HG02870 (cell line): ENCODE results near the gene DOCK8.

ENCODE experiments used
- ATAC-seq: cut with Tn5 transposase; IDR thresholded peaks from one replicate; pipeline ENCODE4 v1.9.1; 2021; ENCODE audit warnings: mild to moderate bottlenecking, moderate library complexity; ENCODE audit not compliant: unreplicated experiment

The DOCK8 gene

DNA sequence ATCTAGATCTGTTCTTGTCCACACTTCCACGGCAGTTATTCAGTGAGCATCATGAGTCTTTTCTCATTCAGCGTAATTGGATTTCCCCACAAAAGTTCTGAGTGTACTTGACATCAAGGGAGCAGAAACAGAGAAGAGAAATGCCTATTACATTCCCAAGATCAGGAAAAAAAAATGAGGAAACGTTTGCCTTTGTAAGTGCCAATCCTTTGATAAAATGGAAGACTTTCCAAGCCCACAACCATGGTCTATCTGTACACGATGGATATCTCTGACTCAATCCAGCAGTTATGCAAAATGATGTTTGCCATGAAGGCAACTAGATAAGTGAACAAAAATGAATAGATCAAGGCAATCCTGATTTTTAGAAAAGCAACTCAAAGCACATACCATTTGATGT, 235.9 kb downstream of the DOCK8 start:
- no peak for ATAC-seq

DNA sequence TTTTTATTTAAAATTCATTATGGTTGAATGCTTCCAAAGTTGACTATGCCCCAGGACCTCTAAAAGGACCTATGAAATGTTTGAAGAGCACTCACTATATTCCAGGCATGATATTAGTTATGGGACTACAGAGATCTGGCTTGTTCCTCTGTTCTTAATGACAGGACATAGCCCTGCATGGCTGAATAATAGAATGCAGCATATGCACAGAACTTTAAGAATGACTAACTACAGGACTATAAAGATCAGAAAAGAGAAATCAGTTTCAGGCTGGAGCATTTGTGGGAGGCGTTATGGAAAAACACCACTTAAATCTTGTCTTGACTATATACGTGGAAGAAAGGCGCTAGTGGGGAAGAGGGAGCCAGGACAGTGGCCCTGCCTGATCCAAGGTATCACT, 239.2 kb downstream of the DOCK8 start:
- no peak for ATAC-seq

DNA sequence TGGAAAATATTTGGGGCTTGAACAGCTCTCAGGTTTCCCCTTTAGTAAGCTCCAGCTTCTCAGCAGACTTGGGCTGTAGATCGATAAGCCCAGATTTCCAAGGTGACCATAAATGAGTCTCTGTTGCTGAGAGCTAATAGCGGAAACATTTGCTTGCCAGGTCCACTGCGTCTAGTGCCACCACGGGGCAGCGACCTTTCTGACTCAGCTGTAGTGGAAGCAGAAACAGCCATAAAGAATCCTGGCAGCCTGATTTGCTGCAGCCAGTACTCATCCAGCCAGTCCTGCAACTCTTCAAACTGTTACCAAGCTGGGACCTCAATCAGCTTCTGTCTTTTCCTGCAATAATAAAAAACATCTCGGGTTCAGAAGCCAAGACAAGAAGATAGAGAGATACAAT, 241.7 kb downstream of the DOCK8 start:
- no peak for ATAC-seq

DNA sequence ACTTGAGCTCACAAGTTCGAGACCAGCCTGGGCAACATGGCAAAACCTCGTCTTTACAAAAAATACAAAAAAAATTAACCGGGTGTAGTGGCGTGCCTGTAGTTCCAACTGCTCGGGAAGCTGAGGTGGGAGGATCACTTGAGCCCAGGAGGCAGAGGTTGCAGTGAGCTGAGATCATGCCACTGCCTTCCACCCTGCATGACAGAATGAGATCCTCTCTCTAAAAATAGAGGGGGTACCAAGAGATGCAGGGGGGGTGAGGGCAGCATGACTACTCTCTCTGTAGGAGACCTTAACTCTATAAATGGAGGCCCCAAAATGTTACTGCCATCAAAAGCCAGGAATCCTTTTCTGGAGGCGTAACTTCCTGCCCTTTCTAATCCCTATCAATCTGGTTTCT, 243.9 kb downstream of the DOCK8 start:
- ATAC-seq: no peak

DNA sequence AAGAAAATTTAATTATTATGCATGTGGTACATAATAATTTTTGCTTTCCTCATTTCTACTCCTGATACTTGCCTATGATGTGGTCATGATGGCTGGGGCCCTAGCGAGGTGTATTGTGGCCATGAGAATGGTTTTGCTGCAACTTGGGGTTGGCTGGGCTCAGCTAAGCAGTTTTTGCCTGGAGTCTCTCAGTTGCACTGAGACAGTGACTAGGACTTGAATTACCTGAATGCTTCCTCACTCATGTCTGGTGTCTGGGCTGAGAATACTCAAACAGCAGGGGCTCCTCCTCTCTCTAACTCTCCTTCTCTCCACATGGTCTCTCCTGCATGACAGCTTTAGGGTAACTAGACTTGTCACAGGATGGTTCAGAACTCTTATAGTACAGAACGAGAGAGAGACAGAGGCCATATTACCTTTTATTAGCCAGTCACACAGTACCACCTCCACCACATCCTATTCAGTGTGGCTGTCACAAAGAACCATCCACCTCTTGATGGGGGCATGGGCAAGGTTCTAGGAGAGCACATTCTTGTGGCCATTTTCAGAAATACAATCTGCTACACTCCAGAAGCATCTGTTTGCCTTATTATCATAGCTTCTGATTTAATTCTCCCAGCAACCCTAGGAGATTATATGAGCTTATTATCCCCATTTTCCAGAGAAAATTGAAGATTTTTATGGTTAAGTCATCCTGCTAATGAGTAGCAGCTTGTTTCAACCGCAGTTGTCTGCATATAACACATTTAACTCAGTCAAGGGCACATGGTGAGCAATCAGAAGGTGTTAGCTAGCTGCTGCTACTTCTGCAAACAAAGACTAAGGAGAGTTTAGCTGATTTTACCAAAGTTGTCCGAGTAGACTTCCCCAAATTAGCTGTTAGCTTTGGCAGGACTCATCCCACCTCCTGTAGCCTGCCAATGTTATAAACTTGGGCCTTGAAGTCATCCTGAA, 245.1 kb downstream of the DOCK8 start:
- ATAC-seq: no peak

DNA sequence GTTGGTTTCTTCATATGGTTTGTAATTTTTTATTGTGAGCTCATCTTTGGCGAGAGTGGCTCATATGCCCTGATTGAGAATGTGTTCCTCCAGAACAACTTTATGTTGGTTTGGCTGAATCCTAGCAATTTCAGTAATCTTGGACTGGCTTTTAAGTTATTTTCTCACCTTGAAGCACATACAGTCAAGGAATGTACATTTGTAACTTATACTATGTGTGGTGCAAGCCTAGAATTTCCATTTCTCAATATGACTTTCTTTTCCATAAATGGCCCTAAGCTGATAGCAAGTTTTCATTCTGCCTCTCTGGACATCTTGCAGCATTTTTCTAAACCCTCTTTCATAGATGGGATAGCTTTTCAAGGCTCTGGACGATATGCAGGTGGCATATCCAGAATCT, 247.5 kb downstream of the DOCK8 start:
- ATAC-seq: no peak

DNA sequence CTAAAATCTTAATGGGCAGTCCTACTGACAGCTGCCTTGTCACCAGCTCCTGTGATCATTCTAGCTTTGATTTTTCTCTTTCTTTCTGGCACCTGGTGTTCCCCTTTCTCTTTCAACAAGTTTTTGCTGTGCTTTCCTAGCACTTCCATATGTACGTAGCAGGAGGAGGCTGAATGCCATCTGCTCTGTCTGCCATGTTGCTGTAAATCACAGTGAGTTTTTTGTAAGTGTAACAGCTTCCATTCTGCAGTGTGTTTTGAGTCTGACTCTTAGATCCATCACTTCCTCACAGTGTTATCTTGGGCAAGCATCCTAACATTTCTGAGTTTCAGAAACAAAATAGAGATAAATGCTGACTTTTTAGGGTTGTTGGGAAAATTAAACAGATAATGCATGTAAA, 247.9 kb downstream of the DOCK8 start:
- no peak for ATAC-seq

DNA sequence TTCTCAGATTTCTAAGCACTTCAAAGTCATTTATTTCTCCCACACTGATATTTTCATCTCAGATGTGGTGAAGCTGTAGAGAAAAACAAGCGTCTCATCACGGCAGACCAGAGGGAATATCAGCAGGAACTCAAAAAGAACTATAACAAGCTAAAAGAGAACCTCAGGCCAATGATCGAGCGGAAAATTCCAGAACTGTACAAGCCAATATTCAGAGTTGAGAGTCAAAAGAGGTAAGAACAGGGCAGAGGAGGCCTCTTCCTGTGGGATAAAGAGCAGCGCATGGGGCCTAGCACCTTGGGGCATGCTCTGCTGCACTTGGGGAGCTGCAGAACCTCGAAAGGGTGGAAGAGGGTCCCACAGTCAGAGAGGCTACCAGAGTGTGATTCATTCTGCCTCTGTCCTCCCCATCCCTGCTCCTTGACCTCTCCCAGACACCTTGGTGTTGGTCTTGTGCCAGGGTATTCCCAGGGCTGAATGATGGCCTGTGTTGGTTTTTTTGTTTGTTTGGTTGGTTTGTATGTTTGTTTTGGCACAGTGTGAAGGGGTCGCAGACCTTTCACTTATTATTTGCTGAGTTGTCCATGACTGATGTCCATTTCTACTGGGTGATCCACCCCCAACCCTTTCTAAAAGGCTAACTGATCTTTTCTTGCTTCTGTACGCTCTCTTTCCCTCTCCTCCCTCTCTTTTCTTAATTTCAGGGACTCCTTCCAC, 248.9 kb downstream of the DOCK8 start:
- ATAC-seq: no peak

DNA sequence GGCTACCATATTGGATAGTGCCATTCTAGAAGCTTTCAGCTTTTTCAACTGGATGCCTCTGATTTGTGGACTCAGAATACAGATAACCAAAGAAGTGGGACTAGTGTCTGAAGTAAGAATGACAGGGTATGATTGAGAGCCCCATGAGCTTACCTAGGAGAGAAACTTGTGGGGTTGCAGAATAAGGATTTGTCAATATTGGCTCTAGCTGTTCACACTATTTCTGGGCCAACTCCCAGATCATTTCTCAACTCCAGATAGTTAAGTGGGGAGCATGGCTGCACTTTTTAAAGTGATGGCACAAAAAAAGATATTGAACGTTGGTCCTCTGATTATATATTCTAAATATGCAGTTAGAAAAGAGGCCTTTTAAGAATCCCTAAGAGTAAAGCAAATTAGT, 252.1 kb downstream of the DOCK8 start:
- no peak for ATAC-seq

DNA sequence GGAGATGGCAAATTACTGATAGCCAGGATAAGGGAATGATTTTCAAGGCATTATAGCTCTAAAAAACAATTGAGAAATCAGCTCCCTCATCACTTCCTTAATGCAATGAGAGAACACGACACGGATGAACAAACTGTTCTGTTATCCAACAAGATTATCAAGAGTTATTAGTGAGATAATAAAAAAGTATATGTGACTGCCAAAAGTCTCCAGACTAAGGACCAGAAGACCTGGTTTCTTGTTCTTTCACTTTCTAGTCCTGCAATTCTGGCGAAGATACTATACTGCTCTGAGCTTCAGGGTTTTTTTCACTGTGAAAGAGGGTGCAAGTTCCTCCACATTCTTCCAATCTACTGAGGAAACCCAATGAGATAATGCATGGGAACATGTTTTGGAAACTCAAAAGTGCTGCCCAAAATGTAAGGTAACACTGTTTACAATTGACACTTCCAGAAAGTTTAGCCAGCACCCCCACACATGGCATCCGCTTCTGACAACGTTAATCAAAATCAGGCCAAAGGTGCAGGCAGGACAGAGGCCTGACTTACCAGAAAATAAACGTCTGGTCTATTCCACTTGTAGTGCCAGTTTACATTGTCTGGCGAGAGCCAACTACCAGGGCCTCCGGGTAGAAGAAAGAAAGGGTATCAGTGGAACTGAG, 254.2 kb downstream of the DOCK8 start:
- no peak for ATAC-seq

DNA sequence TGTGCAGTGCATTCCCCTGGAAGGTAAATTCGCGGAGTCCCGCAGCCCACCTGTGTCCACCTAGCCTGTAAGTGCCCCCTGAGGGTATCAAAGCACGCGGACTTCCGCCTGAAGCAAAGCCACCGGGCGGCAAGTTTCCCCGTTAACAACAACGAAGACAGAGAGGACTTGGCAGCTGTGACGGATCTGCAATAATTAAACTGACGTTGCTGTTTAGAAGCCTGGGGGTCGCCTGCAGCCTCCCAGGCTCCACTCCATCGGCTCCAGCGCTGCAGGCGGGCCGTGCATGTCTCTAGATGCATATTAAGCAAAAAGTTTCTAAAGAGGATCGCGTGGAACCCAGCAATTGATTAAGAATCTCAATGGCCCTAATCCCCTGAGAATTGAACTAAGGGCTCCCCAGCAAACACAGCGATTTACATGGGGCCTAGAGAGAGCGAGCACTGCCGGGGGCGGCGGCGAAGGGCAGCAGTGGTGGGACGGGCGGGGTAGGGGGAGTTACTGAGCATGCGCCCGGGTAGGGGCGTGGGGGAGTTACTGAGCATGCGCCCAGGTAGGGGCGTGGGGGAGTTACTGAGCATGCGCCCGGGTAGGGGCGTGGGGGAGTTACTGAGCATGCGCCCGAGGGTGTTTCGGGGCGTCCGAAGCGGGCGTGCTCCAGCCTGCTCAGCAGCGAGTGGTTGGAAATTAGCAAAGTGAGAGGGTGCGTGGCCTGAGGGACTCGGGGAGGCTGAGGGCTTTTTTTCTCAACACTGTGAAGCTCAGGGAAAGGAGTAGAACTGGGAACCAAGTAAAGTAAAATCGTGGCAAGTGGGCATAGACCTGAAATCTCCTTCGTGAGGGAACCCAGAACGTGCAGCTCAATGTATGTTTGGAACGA, 255.2 kb downstream of the DOCK8 start:
- peak; percentile 91 for ATAC-seq

DNA sequence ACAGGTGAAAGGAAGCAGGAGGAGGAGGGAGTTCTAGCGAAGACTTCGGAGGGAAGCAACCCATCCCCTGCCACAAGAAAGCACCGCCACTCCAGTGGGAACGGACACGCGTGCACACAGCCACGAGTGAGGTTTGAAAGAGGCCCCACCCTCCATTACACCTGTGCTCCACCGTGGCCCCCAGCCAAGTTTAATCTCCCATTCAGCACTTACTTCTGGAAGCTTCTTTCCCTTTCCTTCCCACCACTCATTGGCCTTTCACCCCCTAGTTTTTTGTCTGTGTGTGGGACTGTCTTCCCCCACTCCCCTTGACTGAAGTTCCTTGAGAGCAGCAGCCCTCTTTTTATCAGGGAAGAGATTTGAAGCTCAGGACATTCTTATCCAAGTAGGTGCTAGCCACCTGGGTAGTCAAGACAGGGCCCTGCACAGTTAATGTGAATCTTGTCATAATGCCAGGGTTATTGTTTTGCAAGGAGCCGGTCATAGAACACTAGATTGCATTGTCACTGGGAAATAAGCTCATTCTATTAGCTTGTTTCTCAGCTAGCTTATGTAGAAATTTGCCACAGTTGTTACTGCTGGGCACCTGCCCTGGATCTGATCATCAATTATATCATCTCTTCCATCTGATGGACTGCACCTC, 256.0 kb downstream of the DOCK8 start:
- ATAC-seq: no peak

DNA sequence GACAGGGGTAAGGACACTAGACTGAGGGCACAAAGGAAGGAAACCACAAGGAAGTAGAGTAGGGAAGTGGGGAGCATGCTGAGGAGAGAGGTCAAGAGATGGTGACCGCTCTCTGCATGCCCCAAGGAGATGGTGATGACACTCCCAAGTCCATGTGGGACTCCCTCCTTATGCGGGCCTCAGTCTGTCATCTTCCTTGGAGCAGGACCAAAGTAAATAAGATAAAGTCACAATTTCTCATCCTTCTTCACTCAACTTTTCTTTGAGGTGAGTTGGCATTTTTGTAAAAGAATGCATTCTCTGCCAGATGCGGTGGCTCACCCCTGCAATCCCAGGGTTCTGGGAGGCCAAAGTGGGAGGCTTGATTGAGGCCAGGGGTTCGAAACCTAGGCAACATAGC, 256.7 kb downstream of the DOCK8 start:
- ATAC-seq: no peak

DNA sequence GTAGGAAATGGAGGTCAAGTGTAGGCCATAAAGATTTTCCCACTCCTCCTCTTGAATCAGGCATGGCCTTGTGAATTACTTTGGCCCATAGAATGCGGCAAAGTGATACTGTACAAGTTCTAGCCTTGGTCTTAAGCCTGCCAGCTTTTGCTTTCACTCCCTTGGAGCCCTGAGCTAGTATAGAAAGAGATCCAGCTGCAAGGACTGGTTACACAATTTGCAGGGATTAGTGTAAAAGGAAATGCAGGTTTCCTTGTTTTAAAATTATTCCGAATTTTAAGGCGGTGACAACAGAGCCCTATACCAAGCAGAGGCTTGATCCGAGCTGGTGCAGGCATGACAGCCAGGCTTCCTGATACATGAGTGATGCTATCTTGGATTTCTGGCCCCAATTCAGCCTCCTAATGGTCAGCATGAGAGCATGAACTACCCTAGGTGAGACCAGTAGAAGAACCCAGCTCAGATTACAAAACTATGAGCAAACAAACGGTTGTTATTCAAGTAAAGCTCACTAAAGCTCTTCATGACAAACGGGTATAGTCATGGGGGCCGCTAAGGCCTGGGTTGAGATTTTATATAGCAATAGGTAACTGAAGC, 257.9 kb downstream of the DOCK8 start:
- ATAC-seq: no peak

DNA sequence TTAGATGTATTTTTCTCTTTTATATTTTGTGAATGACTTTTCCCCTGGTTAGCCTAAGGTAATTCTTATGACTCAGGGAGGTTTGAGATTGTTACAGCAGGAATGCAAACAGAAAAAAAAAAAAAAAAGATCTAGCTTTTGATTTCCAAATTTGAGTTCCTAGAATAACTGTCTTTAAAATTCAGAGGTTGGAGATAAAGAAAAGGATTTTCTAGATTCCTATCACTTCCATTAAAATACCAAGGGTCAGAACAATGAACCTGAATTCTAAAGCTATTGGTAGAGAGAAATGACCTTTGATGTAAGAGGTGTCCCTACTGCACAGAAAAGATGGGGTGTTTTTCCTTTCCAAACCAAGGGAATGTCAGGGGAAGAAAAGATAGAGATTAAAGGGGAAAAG, 262.5 kb downstream of the DOCK8 start:
- no peak for ATAC-seq

DNA sequence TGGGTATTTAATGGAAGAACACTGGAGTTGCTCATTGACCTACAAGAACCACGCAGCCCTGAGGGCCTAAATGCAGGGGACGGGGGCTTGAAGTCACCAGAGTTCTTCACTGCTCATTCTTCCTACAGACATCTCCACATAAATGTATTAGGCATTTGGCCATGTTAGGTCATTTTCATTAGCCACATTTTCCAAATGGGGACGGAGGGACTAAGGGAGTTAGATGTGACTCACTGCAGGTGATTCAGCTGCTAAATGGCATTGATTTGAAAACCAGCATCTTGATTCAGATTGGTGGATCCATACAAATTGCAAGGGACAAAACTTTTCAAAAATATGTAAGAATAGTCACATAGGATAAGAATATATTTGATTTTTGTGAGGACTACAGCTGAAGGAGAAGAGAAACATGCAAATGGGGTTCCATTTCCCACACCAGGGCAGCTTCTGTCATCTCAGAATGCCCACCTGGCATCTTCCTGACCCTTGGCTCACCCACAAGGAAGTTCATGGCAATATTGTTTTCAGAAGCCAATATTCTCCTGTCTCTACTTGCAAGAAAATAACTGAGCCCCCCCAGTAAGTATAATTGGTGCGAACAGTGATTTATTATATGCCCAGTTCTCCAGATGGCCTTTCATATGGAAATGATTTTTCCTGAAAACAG, 264.8 kb downstream of the DOCK8 start:
- ATAC-seq: no peak

DNA sequence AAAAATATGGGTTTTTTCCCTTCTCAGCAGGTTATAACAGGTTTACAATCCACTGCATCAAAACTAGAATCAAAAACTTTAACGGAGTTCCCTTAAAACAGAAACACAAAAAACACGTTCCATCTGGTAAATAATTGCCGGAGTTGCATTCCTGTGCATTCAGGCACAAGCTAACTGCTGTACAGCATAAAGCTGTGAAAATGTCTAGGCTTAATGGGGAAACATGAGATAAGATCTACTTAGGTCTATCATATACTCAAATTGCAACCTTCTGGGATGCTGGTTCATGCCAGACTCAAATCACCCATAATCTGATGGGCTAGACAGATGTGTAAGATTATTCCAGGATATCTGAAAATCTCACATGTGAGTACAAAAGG, 265.3 kb downstream of the DOCK8 start:
- ATAC-seq: no peak

DNA sequence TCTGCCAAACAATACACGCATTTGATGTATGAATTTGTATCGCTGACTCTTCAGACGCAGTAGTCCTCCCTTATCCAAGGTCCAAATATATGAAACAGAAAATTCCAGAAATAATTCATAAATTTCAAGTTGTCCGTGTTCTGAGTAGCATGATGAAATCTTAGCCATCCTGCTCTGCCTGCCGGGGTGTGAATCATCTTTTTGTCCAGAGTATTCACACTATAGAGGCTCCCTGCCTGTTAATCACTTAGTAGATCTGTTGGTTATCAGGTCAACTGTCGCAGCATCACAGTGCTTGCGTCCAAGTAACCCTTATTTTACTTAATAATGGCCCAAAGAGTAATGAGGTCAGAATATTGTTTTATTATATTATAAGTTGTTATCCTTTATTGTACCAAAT, 268.1 kb downstream of the DOCK8 start:
- ATAC-seq: no peak

DNA sequence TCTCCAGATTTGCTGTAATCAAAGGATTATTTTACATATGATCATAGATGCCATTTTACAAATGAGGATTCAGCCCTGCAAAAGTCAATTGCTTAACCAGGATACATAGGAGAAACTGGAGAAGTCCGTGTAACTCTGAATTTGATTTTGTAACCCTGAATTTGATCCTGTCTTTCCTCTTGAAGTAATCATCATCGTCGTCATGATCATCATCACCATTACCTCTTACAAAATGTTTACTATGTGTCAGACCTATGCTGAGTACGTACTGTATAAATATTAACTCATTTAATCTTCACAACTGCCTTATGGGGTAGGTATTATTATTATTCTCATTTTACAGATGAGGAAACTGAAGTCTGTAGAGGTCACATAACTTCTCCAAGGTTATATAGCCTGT, 271.5 kb downstream of the DOCK8 start:
- ATAC-seq: no peak
